HG03103 (cell line): ENCODE measurements around the gene MYPOP.
"Not testable (repeated sequence)": the region's sequence is repeated elsewhere in the genome, so short reads cannot be mapped to it uniquely, and the experiment has no call there.

ENCODE experiments used
- ATAC-seq: cut with Tn5 transposase; IDR thresholded peaks from one replicate; pipeline ENCODE4 v1.9.1; 2021; ENCODE audit warnings: low read depth; ENCODE audit not compliant: unreplicated experiment

MYPOP gene

DNA sequence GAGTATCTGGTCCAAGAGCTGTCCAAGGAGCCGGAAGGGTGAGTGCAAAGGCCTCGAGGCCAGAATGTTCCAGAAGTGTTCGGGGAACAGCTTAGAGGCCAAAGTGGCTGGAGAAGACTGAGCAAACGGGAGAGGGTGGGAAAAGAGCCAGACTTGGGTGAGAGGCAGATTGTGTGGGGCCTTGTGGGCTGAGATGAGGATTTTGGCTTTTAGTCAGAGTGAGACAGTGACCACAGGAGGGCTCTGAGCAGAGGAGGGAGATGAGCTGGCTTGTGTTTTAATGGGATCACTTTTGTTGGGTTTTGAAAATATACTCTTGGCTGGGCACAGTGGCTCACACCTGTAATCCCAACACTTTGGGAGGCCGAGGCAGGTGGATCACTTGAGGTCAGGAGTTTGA is 6.5 kb upstream of the MYPOP start:
- ATAC-seq = no peak

DNA sequence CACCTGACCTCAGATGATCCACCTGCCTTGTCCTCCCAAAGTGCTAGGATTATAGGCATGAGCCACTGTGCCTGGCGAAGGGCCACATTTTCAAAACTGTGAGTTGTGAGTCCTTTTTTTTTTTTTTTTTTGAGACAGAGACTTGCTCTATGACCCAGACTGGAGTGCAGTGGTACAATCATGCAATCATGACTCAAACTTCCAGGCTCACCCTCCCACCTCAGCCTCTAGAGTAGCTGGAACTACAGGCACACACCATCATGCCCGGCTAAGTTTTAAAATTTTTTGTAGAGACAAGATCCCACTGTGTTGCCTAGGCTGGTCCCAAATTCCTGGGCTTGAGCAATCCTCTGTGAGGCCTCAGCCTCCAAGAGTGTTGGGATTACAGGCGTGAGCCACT is 3.8 kb upstream of the MYPOP start:
- no peak for ATAC-seq

DNA sequence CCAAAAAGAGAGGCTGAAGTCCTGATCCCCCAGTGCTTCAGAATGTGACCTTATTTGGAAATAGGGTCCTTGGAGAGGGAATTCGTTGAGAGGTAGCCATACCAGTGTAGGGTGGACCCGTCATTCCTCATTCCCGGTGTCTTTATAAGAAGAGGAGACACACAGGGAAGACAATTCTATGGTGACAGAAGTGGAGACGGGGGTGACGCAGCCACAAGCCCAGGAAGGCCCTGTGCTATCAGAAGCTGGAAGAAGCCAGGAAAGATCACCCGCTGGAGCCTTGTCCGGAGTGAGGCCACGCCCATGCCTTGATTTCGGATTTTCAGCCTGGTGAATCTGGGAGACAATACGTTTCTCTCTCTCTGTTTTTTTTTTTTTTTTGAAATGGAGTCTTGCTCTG is 2.6 kb upstream of the MYPOP start:
- no peak for ATAC-seq

DNA sequence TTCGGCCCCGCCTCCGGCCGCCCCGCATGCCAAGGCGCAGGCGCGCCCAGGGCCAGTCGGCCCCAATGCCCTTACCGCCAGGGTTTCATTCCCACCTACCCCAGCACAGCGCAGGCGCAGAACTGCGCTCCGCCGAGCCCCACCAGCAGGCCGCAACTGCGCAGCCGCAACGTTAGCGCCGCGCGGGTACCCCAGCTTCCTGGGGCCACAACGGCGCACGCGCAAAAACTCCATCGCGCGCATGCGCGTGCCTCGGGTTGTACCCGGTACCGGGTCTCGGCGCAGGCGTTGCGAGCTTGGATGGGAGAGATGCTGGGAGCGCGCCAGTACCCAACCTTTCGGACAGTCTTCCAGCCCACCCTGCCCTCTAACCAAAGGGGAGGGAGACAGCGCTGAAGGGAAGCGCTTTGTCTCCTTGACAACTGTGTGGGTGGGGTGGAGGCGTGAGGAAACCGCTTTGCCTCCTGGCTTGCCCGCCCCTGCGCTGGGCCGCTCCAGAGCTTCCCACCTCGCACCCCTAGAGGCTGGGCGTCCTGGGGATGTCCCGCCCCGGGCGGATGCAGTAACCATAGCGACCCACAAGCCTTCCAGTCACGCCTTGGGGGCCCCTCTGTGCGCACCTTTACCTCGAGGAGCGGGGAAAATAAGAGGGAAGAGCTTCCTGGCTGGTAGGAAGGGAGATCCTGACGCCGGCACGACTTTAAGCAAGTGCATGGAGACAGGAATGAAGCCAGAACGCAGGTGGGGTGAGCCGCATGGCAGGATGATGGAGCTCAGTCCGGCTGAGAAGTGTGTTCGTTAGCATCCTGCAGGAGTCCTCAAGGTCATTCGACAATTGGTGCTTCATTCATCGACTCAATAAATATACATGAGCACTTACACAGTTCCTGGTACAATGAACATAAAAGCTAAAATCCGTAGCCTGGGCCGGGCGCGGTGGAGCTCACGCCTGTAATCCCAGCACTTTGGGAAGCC is 525 bp upstream of the MYPOP start:
- ATAC-seq = peak; percentile 80

DNA sequence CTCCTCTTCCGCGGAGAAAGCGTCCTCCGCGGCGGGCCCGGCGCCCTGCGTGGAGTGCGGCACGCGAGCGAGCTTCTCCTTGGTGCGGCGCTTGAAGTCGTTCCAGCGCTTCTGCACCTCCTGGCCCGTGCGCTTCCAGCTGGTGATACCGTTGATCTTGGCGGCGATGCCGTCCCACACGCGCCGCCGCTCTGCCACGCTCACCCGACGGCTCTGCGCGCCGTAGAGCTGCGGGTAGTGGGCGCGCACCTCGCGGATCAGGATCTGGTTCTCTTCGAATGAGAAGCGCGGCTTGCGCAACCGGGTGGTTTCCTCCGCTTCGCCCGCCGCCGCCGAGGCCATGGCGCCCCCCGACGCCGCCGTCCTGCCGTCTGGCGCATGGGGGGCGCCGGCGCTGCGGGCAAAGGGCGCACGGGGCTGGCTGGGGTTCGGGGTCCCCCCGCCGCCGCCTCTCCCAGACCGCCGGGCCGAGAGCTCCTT is 941 bp downstream of the MYPOP start:
- no peak for ATAC-seq

DNA sequence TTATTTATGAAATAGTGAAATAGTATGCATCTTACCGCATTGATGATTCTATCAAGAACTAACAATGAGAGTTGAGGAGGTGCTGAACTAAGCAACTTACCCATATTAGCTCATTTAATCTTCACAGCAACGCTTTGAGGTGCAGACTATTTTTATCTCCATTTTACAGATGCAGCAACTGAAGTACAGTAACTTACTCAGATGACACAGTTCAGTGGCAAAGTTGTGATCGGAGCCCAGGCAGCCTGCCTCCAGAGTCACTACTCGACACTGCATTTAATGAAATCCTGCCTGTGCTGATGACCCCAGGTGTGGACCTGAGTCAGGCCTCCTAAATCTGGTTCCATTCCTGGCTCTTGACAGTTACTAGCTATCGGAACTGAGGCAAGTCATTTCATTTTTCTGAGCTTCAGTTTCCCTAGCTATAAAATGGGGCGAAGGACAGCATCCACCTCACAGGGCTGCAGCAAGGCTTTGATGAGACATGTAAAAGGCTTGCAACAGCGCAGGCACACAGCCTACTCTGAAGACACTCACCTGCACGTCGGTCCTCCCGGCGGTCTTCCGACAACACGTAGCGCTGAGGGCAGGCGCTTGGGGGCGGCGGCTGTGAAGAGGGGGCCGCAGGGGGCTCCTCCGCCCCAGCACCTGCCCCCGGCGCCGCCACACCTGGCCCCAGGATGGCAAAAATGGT is 1.5 kb downstream of the MYPOP start:
- no peak for ATAC-seq

DNA sequence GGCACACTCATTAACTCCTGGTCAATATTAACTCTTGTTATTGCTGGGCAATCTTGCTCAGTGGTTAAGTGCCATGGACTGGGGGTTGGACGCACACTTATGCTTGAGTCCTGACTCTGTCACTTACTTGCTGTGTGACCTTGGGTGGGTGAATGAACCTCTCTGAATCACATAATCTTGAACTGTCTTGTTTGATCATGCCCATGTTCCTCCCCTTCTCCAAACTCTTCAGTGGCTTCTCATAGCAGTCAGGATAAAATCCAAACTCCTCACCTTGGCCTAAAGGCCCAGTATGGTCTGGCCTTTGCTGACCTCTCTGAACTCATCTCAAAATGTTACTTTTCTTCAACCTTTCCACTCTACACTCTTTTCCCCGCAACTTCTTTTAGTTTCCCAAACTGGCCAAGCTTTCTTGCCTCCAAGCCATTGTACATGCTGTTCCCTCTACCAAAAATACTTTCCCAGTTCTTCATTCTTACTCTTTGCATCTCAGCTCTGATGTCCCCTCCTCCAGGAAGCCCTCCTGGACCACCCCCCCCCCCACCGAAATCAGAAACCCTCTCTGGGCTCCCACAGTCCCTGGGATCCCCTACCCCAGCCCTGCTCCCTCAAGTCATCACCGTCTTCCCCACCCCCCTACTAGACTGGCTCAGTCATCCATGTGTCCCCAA is 2.4 kb downstream of the MYPOP start:
- ATAC-seq = no peak

DNA sequence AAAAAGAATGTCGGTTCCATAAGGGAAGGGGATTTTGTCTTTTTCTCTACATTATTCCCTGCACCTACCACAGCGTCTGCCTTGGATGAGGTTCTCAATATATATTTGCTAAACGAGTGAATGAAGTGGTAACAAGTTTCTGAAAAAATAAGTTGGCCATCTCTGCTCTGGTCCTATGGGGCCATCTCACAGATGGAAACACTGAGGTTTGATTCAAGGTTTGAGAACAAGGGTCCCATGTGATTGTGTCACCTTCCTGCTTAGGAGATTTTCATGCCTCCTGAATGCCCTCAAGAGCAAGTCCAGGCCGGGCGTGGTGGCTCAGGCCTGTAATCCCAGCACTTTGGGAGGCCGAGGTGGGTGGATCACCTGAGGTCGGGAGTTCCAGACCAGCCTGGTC is 3.2 kb downstream of the MYPOP start:
- no peak for ATAC-seq

DNA sequence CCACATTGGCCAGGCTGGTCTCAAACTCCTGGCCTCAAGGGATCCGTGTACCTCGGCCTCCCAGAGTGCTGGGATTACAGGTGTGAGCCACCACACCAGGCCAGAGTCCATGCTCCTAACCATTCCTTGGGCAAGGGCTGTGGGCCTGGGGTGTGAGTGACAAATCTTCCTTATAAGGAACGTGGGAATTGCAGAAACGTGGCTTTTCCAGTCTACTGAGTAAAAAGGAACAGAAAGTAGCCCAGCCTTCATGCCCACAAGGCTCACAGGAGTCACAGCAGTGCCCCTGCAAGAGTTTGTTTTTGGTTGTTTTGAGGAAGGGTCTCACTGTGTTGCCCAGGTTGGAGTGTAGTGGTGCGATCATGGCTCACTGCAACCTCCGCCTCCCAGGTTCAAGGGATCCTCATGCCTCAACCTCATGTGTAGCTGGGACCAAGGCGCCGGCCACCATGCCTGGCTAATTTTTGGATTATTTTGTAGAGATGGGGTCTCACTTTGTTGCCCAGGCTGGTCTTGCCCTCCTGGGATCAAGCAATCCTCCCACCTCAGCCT is 5.1 kb downstream of the MYPOP start:
- ATAC-seq = no peak

DNA sequence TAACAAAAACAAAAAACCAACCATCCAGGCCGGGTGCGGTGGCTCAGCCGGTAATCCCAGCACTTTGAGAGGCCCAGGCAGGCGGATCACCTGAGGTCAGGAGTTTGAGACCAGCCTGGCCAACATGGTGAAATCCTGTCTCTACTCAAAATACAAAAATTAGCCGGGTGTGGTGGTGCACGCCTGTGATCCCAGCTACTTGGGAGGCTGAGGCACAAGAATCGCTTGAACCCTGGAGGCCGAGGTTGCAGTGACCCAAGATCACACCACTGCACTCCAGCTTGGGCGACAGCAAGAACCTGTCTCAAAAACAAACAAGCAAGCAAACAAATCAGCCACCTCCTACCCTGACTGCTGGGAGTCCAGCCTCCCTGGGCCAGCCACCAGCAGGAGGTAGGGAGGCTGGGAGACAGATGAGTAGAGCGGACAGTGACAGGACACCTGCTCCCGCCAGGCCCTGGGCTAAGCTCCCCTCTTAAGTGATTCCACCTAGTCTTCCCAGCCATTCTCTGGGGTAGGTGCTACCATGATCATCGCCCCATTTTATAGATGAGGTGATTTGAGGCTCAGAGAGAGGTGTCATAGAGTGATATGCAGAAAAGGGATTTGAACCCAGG is 6.3 kb downstream of the MYPOP start:
- not testable (repeated sequence) for ATAC-seq

DNA sequence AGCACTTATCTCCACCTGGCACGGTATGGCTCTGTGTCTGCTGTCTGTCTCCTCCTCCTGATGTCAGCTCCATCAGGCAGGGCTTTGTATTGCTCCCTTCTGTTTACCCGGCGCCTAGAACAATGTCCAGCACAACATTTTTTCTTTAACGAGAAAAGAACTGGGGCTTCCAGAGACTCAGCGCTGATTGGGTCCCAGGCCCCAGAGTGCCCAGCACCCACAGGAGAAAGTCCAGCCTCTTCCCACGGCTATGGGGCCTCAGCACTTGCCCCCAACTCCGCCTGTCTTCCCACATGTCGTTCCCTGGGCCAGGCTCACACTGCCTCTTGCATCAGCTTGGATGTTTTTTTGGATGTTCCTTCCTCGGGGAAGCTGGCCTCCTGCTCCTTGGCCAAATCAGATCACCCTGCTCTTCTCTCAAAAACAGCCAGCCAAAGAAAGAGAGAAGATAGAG is 6.9 kb downstream of the MYPOP start:
- ATAC-seq = no peak

DNA sequence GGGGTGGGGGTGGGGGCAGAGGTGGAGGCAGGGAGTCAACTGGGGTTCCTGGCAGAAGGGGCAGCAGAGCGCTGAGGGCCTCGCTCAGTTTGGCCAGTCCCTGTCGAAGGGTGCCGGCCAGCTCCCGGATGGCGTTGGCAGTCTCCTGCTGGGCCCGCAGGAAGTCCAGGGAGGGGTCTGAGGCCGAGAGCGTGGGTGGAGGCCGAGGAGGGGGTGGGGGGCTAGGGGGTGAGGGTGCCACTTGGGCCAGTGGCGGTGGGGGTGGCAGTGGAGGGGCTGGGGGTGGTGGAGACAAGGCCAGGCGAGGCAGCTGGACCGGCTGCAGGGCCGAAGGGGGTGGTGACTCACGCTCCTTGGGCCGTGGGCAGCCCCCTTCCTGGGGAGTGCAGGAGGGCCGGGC is 11.5 kb downstream of the MYPOP start:
- no peak for ATAC-seq

DNA sequence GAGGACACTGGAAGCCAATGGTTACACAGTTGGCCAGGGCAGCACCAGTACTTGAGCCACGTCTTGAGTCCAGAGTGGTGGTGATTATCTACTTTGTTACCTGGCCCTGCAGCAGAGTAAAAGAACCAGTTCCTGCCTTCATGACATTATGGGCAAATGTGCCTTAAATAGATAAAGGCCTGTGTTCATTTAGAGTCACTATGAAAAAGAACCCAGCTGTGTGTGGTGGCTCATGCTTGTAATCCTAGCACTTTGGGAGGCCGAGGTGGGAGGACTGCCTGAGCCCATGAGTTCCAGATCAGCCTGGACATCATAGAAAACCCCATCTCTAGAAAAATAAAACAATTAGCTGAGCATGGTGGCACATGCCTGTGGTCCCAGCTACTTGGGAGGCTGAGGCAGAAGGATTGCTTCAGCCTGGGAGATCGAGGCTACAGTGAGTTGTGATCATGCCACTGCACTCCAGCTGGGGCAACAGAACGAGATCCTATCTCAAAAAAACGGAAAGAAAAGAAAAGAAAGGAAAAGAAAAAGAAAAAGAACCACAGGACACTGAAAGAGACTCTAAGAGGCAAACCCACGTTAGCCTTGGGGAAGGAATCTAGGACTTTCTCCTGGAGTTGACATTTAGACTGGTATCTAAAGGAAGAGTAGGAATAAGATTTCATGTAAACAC is 13.1 kb downstream of the MYPOP start:
- ATAC-seq = no peak

DNA sequence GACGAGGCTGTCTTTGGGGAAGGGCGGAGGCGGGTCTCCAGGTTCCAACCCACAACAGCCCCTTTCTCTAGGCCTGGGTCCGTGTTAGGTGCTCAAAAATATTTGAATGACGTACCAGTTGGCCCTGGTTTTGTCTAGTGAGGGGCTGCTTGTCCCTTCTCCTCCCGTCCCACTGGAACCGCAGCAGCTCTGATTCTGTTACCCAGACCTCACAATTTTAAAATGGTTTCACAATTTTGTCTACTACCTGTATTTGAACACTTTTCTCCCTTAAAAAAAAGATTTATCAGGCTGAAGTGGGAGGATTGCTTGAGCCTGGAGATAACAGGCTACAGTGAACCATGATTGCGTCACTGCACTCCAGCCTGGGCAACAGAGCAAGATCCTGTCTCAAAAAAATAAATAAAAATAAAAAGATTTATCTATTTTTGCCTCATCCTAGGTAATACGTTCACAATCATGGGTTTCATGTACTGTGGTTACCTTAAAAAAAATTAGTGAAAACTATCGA is 15.2 kb downstream of the MYPOP start:
- no peak for ATAC-seq

DNA sequence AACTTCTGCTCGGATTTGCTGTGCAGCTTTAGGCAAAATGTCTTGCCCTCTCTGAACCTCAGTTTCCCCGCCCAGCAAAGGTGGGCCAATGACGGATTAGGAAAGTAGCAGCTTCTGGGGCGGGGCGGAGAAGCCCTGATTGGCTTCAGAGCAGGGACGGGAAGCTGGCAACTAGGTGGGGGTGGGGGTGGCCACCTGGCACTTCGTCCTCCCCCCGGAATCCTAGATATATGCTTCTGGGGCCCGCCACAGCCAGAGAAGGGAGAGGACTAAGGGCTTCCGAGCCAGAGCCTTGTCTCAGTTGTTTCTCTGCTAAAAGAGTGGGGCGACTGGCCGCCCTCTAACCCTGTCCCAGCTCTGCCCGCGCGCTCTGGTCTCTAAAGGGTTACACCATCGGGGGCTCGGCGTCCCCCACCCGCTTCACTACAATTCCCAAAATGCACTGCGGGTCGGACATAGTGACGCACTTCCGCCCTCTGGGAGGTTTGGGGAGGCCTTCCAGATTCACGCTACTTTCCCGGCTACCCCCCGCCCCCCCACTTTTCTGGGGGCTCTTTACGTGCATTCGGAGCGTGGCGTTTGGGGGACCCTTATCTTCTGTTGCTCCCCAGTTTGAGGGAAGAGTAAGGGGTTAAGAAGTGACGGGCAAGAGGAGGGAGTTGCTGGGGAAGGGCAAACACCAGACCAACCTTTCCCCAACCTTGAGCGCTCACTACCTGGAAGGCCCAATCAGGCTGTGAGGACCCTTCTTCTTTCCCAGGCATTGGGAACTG is 15.8 kb downstream of the MYPOP start:
- ATAC-seq = peak; percentile 37

DNA sequence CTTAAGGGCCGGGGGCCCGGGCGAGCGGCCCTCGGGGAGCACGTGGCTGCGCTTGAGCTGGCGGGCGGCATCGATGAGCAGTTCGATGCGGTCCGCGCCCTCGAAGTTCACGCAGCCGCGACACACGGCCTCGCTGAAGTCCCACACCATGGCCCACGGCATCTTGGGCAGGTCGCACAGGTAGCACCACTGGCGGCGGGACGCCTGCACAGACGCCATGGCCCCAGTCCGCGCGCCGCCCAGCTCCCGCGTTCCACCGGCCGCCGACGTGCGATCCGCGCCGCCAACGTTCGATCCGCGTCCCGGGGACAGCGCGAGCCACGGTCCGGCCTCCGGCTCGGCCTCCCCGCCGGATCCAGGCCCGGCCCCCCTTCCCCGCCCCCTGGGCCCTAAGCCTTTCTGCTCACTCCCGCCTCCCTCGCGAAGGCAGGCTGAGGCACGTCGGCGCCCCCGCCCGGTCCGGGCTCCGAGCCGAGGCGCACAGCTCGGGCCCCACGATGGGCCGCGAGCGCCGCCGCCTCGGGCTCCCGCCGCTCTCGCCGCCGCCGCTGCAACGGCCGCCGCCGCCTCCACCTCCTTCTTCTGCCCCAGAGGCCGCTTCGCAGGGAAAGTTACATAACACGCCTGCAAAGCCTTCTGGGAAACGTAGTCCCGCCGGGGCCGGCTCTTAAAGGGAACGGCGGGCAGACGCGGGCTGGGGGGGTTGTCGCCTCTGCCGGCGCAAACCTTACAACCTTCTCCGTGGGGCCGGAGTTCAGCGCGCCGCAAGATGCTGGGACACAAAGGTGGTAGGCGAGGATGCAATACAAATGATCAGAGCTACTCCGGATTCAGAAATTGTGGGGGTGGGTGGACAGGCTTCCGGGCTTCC is 16.6 kb downstream of the MYPOP start, which contains the start of gene IRF2BP1:
TSS of gene IRF2BP1 (minus strand) at position 586 of the 871 bp plus-strand sequence. CDS start at position 219, 367 bp downstream.
- peak; percentile 44 for ATAC-seq

DNA sequence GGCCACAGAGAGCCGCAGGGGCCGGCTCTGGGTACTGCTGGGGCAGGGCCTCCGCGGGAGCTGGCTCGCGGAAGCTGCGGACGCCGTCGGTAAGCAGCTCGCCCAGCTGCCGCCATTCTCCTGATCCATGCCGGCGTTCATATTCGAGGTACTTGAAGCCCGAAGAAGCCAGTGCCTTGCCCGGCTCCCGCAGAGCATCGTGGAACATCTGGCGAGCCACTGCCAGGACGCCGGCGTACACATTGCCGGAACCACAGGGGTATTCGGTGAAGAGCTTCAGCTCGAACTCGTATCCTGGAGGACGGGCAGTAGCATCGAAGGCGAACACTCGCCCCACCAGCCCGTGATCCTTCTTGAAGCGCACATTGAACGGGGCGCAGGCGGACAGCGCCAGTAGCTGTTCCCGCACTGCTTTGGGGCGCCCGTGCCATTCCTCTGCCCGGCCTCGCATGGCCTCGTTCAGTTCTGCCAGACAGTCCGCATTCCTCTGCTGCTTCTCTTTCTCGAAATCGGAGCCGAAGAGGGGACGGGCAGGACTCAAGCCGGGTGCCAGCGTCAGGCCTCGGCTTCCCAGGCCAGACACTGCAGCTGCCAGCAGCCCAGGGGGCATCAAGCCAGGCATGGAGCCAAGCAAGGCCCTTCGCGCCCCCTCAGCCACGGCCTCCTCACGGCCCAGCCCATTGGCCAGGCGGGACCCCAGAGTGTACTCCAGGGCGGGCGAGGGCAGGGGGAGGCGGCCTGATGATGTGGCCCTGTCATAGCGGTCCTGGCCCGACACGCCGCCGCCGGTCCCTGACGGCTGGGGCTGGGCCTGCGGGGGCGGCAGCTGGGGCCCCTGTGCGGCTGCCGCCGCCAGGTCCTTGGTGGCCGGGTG is 17.5 kb downstream of the MYPOP start:
- no peak for ATAC-seq
